SKM-1 (cell line): ENCODE measurements around the gene ZNF669.

Experiments
- DNase-seq: peaks from one replicate; lab custom pipeline; 2025; ENCODE audit not compliant: unreplicated experiment; lab: John Stamatoyannopoulos, UW

The ZNF669 gene

GRCh38 chr1:247111700-247112478, 7.7 kb upstream of the ZNF669 start:
- DNase-seq, result no peak

- no peak for DNase-seq
Measured at GRCh38 chr1:247111259-247111699, 7.1 kb upstream of the ZNF669 start.

GRCh38 chr1:247110627-247111258, 6.6 kb upstream of the ZNF669 start:
- DNase-seq, result no peak

DNA sequence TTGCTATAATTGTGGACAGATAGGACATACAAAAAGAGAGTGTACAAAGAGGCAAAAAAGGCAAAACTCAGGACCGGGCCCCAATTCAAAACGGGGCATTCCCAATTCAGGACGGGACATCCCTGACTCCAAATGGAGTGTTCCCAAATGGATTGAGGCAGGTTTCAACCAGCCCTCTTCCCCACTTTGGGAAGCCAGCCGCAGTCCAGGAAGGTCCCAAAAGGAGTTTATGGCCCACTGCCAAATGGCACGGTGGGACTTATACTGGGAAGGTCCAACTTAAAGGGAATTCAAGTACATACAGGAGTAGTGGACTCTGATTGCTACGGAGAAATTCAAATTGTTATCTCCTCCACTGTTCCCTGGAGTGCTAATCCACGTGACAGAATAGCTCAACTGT, 3.5 kb upstream of the ZNF669 start:
- no peak for DNase-seq

DNA sequence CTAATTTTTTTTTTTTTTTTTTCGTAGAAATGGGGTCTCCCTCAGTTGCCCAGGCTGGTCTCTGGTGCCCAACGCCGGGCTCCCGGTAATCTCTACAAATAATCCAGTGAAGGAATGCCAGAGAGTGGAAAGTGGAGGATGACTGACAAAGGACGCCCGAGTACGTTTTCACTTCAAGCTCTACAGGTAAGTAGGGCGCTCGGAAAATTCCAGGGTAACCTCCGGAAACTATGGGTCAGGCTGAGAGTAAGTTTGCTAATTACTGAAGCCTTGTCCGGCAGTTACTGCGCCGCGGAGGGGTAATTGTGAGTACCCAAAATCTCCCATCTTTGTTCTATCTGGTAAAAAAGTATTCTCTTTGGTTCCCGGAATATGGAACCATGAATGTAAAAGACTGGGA, 1.8 kb upstream of the ZNF669 start:
- no peak for DNase-seq

GRCh38 chr1:247104965-247105364, 809 bp upstream of the ZNF669 start:
- DNase-seq, result no peak

- DNase-seq, result no peak
Measured at GRCh38 chr1:247102381-247102780, 1.8 kb downstream of the ZNF669 start.

GRCh38 chr1:247100676-247101279, 3.4 kb downstream of the ZNF669 start:
- DNase-seq, result no peak

DNA sequence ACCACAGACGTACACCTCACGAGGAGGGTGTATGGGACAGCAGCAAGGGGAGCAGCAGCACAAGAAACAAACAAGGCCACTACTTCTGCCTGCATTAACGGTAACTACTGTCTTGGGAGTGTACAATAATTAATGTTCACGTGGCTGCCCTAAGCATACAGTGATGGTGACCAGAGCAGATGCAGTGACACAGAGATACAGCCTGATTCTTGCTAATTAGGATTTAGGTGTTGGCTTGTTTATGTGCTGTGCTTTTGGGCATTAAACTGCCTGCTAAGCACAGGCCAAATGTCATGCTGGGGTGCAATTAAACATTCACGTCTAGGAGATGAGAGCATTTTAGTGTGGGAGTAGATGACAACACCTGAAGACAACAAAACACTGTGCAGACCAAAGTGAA, 7.2 kb downstream of the ZNF669 start:
- no peak for DNase-seq

- no peak for DNase-seq
Measured at GRCh38 chr1:247096544-247096943, 7.6 kb downstream of the ZNF669 start.

- no peak for DNase-seq
Measured at GRCh38 chr1:247096112-247096511, 8.0 kb downstream of the ZNF669 start.

- no peak for DNase-seq
Measured at GRCh38 chr1:247090455-247090854, 13.7 kb downstream of the ZNF669 start.

DNA sequence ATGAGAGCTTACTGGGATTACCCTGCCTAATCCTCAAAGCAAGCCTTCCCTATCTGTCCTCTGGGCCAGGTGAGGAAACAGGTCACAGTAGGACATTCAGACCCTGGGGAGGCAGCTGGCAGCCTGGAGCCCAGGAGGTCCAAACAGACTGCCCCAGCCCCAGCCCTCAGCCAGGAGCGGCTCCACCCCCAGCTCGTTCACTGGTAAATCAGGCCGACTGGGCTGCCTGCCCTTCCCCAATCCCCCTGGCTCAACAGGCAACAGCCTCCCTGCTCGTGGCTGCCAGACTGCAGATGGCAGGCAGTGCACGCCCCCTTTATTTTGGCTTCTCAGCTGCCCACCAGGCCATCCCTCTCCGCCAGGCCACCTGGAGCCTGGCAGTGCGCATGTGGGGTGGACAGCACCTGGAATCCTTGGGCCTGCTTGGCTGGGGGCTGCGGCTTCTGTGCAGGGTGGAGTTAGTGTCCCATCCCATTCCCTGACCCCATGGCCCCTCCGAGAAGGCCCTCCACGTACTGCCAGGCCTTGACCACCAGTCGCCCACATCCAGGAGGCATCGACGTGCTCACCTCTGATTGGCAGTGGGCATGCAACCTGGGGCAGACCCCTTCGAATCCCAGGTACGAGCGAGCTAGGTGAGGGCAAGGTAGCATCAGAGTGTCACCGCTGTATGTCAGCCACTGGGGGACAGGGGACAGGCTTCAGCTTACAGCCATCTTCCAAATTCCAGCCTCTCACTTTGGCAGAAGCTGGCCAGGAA, 14.4 kb downstream of the ZNF669 start:
- no peak for DNase-seq

DNA sequence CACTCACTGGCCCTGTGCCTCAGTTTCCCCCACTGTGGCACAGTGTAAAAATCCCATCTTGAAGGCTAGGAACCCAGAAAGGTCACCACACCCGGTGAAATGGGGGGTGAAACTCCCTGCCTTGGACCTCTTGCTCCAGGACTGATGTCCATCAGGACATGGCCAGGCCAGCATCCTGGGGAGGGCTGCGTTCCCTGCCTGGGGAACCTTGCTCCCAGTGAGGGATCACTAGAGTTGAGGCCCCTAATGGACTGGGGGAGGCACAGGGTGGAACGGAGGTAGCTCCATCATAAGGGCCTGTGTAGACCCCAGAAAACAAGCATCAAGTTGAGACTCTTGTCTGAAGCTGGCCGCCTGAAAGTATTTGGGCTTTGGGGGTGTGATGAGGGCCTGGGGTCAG, 15.2 kb downstream of the ZNF669 start:
- no peak for DNase-seq

GRCh38 chr1:247087256-247087655, 16.9 kb downstream of the ZNF669 start:
- no peak for DNase-seq

- DNase-seq, result no peak
Measured at GRCh38 chr1:247085310-247085709, 18.8 kb downstream of the ZNF669 start.

- no peak for DNase-seq
Measured at GRCh38 chr1:247084771-247085170, 19.4 kb downstream of the ZNF669 start.

DNA sequence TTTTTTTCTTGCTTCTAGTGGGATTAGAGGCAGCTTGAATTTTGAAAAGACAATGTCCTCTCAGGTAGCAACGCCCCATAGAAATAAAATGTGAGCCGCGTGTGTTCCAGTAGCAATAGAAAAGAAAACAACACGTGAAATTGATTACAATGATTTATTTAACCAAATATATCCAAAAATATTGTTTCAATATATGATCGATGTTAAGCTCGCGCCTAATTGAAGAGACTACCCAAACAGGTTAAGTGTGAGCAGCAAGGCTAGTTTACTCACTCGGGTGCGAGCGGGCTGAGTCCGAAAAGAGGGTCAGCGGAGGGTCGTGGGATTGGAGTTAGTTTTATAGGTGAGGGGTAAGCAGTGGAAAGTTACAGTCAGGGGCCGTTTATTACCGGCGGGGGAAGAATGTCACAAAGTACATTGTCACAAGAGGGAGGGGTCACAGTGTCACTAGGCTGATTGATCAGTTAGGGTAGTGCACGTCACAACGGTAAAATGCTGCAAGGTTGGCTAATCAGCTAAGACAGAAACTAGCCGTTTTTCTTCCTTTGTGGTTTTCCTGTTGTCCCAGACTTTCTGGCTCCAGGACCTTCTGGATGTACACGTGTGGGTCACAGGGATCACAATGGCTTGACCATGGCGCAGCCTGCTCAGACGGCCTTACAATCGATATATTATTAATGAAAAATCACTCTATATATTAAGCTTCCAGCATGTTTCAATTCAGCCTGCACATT, 24.8 kb downstream of the ZNF669 start:
- peak; percentile 30 for DNase-seq

GRCh38 chr1:247078258-247079140, 25.7 kb downstream of the ZNF669 start, which contains the start of gene ZNF670:
TSS of gene ZNF670 (minus strand) at chr1:247078811. CDS start at chr1:247078596, 215 bp downstream.
- DNase-seq, result peak; percentile 99

DNA sequence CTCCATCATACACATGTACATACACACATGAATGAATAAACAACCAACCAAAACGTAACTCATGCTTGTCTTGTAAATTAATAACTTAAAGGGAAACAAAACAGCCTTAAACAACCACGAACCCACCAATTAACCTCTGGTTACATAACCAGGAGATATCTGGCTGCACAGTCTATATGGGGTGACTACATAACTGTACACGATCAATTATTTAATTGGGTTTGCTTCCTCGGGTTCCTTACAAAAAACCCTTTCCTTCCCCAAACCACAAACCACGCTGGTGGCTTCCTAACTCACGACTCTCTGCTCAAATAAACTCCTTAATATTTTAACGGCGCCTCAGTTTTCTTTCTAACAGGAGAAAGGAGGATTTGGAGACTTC, 26.3 kb downstream of the ZNF669 start:
- no peak for DNase-seq
